ENCODE measurements around the gene PRDM15.

DNA sequence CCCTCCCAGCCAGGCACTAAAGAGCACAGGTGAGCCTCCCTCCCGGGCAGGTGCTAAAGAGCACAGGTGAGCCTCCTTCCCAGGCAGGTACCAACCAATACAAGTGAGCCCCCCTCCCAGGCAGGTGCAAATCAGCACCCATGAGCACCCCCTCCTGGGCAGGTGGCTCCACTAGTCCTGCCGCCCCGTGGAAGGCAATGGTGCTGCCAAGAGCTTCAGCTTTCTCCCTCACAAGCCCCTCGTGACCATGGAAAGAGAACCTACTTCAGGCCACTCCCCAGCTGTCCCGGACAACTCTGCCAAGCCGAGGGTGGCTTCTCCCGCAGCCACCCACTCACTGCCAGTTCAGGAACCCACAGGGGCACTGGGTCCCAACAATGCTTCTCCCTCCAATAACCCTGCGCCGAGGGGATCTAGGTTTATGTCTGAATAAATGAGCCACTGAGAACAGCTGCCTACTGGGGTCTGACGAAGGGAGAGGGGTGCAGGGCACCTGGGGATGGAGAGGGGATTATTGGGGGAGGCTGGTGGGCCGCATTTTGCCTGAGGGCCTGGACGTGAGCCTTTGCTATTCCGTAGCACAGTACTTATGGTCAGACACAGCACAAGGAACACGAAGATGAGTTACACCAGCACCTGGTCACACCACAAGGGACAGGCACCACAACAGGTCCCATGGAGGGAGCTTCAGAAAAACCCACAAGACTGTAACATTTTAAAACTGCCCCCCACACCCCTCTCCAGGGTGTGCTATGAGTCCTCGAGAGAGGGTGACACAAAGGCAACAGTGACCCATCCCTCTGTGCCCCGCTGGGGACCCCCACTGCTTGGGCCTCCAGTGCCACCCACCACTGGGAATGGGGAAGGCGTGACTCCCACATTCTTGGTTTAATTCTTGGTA lies 46.3 kb downstream of the PRDM15 start:
- no peak for TF ChIP-seq TAF1 (IDR thresholded peaks at IDR 0.05; ENCODE audit: low read depth)
- no peak for TF ChIP-seq EP300 (IDR thresholded peaks at IDR 0.05; ENCODE audit: borderline replicate concordance)
- no peak for TF ChIP-seq REST (IDR thresholded peaks at IDR 0.05; ENCODE audit: low read depth)
- TF ChIP-seq FOXM1 (IDR thresholded peaks at IDR 0.05; ENCODE audit: borderline replicate concordance, low read depth) = no peak
- TF ChIP-seq, protein P1, sequence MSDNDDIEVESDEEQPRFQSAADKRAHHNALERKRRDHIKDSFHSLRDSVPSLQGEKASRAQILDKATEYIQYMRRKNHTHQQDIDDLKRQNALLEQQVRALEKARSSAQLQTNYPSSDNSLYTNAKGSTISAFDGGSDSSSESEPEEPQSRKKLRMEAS (IDR thresholded peaks at IDR 0.05) = no peak
- TF ChIP-seq TEAD4 (IDR thresholded peaks at IDR 0.05) = no peak
- TF ChIP-seq CEBPB (IDR thresholded peaks at IDR 0.05) = no peak
- no peak for TF ChIP-seq CREB1 (IDR thresholded peaks at IDR 0.05; ENCODE audit: low read depth)
- TF ChIP-seq RAD21 (IDR thresholded peaks at IDR 0.05; ENCODE audit: low read depth) = no peak
- TF ChIP-seq YY1 (IDR thresholded peaks at IDR 0.05; ENCODE audit: low read depth) = no peak
- no peak for TF ChIP-seq ZBTB7A (IDR thresholded peaks at IDR 0.05; ENCODE audit: low read depth)

All from Ishikawa (cell line).